GM21360 (cell line): ENCODE data around the gene SPEF1.

Experiments used
- ATAC-seq: cut with Tn5 transposase; IDR thresholded peaks from one replicate; pipeline ENCODE4 v1.9.1; 2021; ENCODE audit warnings: mild to moderate bottlenecking, moderate library complexity; ENCODE audit not compliant: unreplicated experiment

Gene SPEF1

GRCh38 chr20:3767427-3768341 is 13.6 kb downstream of the SPEF1 start, which contains the start of gene ADISSP:
TSS of gene ADISSP (minus strand) at chr20:3767753. CDS start at chr20:3760100, 7,653 bp downstream.
- ATAC-seq, result peak; percentile 93

GRCh38 chr20:3767110-3767426 is 14.2 kb downstream of the SPEF1 start:
- ATAC-seq, result no peak

GRCh38 chr20:3766422-3767109 is 14.7 kb downstream of the SPEF1 start:
- ATAC-seq, result no peak

GRCh38 chr20:3765171-3765882 is 15.9 kb downstream of the SPEF1 start:
- ATAC-seq, result no peak

- ATAC-seq, result no peak
These were observed 16.6 kb downstream of the SPEF1 start for GRCh38 chr20:3764659-3765058.

- no peak for ATAC-seq
These were observed 17.3 kb downstream of the SPEF1 start for GRCh38 chr20:3763671-3764601.

GRCh38 chr20:3760655-3761348 is 20.4 kb downstream of the SPEF1 start:
- ATAC-seq, result no peak

- ATAC-seq, result no peak
These were observed 21.4 kb downstream of the SPEF1 start for GRCh38 chr20:3759884-3760283.

GRCh38 chr20:3759316-3759823 is 21.9 kb downstream of the SPEF1 start:
- ATAC-seq, result no peak

- ATAC-seq, result no peak
These were observed 22.7 kb downstream of the SPEF1 start for GRCh38 chr20:3758566-3758965.

GRCh38 chr20:3757268-3757667 is 24.0 kb downstream of the SPEF1 start:
- no peak for ATAC-seq

GRCh38 chr20:3755814-3756480 is 25.3 kb downstream of the SPEF1 start:
- ATAC-seq, result no peak

GRCh38 chr20:3755269-3755668 is 26.0 kb downstream of the SPEF1 start:
- no peak for ATAC-seq

GRCh38 chr20:3754276-3754630 is 27.0 kb downstream of the SPEF1 start:
- ATAC-seq, result no peak

GRCh38 chr20:3753501-3754275 is 27.6 kb downstream of the SPEF1 start:
- ATAC-seq, result no peak

GRCh38 chr20:3753098-3753497 is 28.1 kb downstream of the SPEF1 start:
- ATAC-seq, result no peak

- ATAC-seq, result no peak
These were observed 28.9 kb downstream of the SPEF1 start for GRCh38 chr20:3752386-3752759.

- no peak for ATAC-seq
These were observed 29.4 kb downstream of the SPEF1 start for GRCh38 chr20:3751675-3752385.
